Caco-2 (cell line): Measurements from ENCODE around the gene GARIN5A. TPM values are rescaled to one million over a fixed set of nuclear protein-coding genes. Genes with fewer than 3 reads are reported as not detected.

ENCODE experiments used
- BruUV-seq: library from RNA; stranded (reverse); fragments of 400-500 nt; replicated peaks from 2 replicates; lab custom pipeline; 2021; lab: Mats Ljungman, UMichigan
- CTCF ChIA-PET: fragments of 300-600 bp; sonication (Branson Sonifier 250); formaldehyde crosslinking; loops from one replicate; lab custom pipeline; 2022; ENCODE audit warnings: antibody characterized with exemption; lab: Charles Lee
- POLR2A ChIA-PET: fragments of 300-600 bp; sonication (Branson Sonifier 250); formaldehyde crosslinking; loops from one replicate; lab custom pipeline; 2022; ENCODE audit warnings: antibody characterized with exemption; lab: Charles Lee
- DNase-seq, 2 experiments: peaks; one replicate each; pipeline versions ENCODE4 v3.0.0 to v3.0.0-alpha.2; 2020 to 2022
- H3K27me3 ChIP-seq: replicated peaks from 2 replicates; pipeline ENCODE4 v1.6.0; 2011; ENCODE audit warnings: low read length; ENCODE audit not compliant: control insufficient read depth, insufficient read depth
- H3K36me3 ChIP-seq: 2 replicates; pipeline ENCODE4 v1.5.1; 2011; ENCODE audit warnings: low read length; ENCODE audit not compliant: control insufficient read depth, insufficient read depth
- H3K4me1 ChIP-seq: fragments of 250-450 bp; sonication (Bioruptor Pico); 2 replicates; pipeline ENCODE4 v1.5.1; 2020; ENCODE audit warnings: mild to moderate bottlenecking
- H3K4me3 ChIP-seq: 2 replicates; pipeline ENCODE4 v1.5.1; 2011; ENCODE audit warnings: low read depth, mild to moderate bottlenecking, control low read depth, low read length
- H3K9me3 ChIP-seq: fragments of 250-450 bp; sonication (Bioruptor Pico); 2 replicates; pipeline ENCODE4 v1.5.1; 2020; ENCODE audit warnings: mild to moderate bottlenecking, moderate library complexity
- H3K27ac Mint-ChIP-seq: one replicate; pipeline ENCODE4 v1.8.0; 2022; ENCODE audit warnings: mixed read lengths; ENCODE audit not compliant: unreplicated experiment
- H3K27me3 Mint-ChIP-seq: one replicate; pipeline ENCODE4 v1.8.0; 2022; ENCODE audit warnings: mixed read lengths; ENCODE audit not compliant: insufficient read depth, unreplicated experiment
- H3K36me3 Mint-ChIP-seq: one replicate; pipeline ENCODE4 v1.8.0; 2022; ENCODE audit warnings: mild to moderate bottlenecking, mixed read lengths; ENCODE audit not compliant: insufficient read depth, unreplicated experiment
- H3K4me1 Mint-ChIP-seq: one replicate; pipeline ENCODE4 v1.8.0; 2022; ENCODE audit warnings: low read depth, mixed read lengths; ENCODE audit not compliant: unreplicated experiment
- H3K4me3 Mint-ChIP-seq: one replicate; pipeline ENCODE4 v1.8.0; 2022; ENCODE audit warnings: mild to moderate bottlenecking, moderate library complexity, mixed read lengths; ENCODE audit not compliant: unreplicated experiment
- H3K9me3 Mint-ChIP-seq: one replicate; pipeline ENCODE4 v1.8.0; 2022; ENCODE audit warnings: mixed read lengths; ENCODE audit not compliant: unreplicated experiment
- intact Hi-C: fragments of 100-400 bp; cut with micrococcal nuclease; formaldehyde crosslinking; loops from one replicate; pipeline ENCODE4 v1.10.0; 2022; ENCODE audit not compliant: unreplicated experiment
- total RNA-seq: library from RNA; stranded (reverse); gene quantifications from 2 replicates; pipeline ENCODE4 v1.2.3, GENCODE V29; 2022
- TF ChIP-seq, protein P1 (sequence below), 2 experiments: fragments of 200-600 bp in 1 of 2; IDR thresholded peaks; 1 replicate in 1 of 2; 2 replicates in 1 of 2; pipeline versions ENCODE4 v1.5.1 to v1.8.0; 2011 to 2022; ENCODE audit warnings: antibody characterized with exemption in 1 of 2, control low read depth in 1 of 2, inconsistent platforms in 1 of 2, low read depth in 1 of 2, low read length in 1 of 2, mild to moderate bottlenecking in 1 of 2, moderate library complexity in 1 of 2; ENCODE audit not compliant: insufficient read depth in 1 of 2, severe bottlenecking in 1 of 2, unreplicated experiment in 1 of 2

Gene GARIN5A
- total RNA-seq, 1 experiment from 2014 or later = 1.4 TPM

DNA sequence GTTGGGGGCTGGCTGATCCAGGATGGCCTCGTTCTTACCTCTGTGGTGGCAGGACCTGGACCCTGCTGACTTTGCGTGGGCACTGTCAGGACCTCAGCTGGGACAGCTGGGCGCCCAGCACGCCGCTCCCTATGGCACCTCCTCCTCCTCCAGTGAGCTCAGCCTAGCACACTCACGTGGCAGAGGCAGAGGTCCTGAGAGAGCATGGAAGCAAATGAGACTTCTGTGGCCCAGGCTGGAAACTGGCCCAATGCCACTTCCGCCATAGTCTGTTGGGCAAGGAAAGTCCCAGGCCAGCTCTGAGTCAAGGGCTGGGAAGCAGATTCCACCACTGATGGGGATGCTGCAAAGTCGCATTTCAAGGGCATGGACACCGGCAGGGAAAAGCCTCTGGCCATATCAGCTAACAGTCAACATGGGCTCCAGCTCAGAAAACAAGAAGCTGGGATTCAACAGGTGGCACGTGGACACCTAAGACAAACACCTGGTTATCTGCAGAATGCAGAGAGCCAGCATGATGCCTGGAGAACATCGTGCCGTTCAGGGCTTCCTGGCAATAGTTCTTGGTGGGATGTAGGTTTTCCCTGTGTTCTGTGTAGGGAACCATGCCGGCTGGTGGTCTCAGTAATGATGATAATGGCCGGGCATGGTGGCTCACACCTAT lies 27.3 kb downstream of the GARIN5A start:
- H3K36me3 Mint-ChIP-seq = peaks cover 5% of the 10 kb centered on the region
- BruUV-seq = no TSS peak
- H3K9me3 ChIP-seq = no peaks in the 10 kb centered on the region
- CTCF ChIA-PET = interaction anchor here (1.9 kb wide), 1 partner anchor 11 kb away, joined by 6 read pairs; no protein-coding TSS in a partner anchor
- peaks cover 4% of the 10 kb centered on the region for H3K9me3 Mint-ChIP-seq
- no peak overlapping the region for H3K4me3 Mint-ChIP-seq
- H3K27me3 ChIP-seq = no peaks in the 10 kb centered on the region
- no peaks in the 10 kb centered on the region for H3K27me3 Mint-ChIP-seq
- POLR2A ChIA-PET = no interaction called here
- H3K36me3 ChIP-seq = no peaks in the 10 kb centered on the region
- H3K4me1 Mint-ChIP-seq = no peaks in the 10 kb centered on the region
- TF ChIP-seq, protein P1, sequence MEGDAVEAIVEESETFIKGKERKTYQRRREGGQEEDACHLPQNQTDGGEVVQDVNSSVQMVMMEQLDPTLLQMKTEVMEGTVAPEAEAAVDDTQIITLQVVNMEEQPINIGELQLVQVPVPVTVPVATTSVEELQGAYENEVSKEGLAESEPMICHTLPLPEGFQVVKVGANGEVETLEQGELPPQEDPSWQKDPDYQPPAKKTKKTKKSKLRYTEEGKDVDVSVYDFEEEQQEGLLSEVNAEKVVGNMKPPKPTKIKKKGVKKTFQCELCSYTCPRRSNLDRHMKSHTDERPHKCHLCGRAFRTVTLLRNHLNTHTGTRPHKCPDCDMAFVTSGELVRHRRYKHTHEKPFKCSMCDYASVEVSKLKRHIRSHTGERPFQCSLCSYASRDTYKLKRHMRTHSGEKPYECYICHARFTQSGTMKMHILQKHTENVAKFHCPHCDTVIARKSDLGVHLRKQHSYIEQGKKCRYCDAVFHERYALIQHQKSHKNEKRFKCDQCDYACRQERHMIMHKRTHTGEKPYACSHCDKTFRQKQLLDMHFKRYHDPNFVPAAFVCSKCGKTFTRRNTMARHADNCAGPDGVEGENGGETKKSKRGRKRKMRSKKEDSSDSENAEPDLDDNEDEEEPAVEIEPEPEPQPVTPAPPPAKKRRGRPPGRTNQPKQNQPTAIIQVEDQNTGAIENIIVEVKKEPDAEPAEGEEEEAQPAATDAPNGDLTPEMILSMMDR (IDR thresholded peaks at IDR 0.05; ENCODE audit: insufficient read depth in 1 of 2, low read depth in 1 of 2, low read length in 1 of 2, severe bottlenecking in 1 of 2, unreplicated experiment in 1 of 2) = no peak
- intact Hi-C loops = no loop called here
- no peaks in the 10 kb centered on the region for H3K4me1 ChIP-seq
- no peak for DNase-seq
- H3K4me3 ChIP-seq = no peak overlapping the region
- H3K27ac Mint-ChIP-seq = no peak overlapping the region

- Histone ChIP-seq H3K36me3 (no peaks in the 10 kb centered on the region), H3K4me1 (no peaks in the 10 kb centered on the region), H3K27me3 (no peaks in the 10 kb centered on the region), H3K9me3 (no peaks in the 10 kb centered on the region), H3K4me3 (no peak overlapping the region)
- DNase-seq = no peak
- Mint-ChIP-seq H3K27ac (no peak overlapping the region), H3K36me3 (peaks cover 5% of the 10 kb centered on the region), H3K27me3 (peaks cover 5% of the 10 kb centered on the region), H3K4me3 (no peak overlapping the region), H3K9me3 (peaks cover 10% of the 10 kb centered on the region), H3K4me1 (no peaks in the 10 kb centered on the region)
- no TSS peak for BruUV-seq
- TF ChIP-seq, protein P1 (IDR thresholded peaks at IDR 0.05; ENCODE audit: insufficient read depth in 1 of 2, low read depth in 1 of 2, low read length in 1 of 2, severe bottlenecking in 1 of 2, unreplicated experiment in 1 of 2) = no peak
- intact Hi-C loops = no loop called here
- ChIA-PET POLR2A (no interaction called here), CTCF (no interaction called here)
Measured at GRCh38 chr19:50447750-50448149, 28.9 kb downstream of the GARIN5A start.

GRCh38 chr19:50447053-50447452 lies 29.6 kb downstream of the GARIN5A start:
- no peaks in the 10 kb centered on the region for H3K4me1 Mint-ChIP-seq
- no peak overlapping the region for H3K4me3 ChIP-seq
- TF ChIP-seq, protein P1 (IDR thresholded peaks at IDR 0.05; ENCODE audit: insufficient read depth in 1 of 2, low read depth in 1 of 2, low read length in 1 of 2, severe bottlenecking in 1 of 2, unreplicated experiment in 1 of 2) = no peak
- intact Hi-C loops = no loop called here
- no peak for DNase-seq
- no peaks in the 10 kb centered on the region for H3K4me1 ChIP-seq
- H3K4me3 Mint-ChIP-seq = no peak overlapping the region
- BruUV-seq = no TSS peak
- H3K27me3 Mint-ChIP-seq = peaks cover 5% of the 10 kb centered on the region
- H3K36me3 ChIP-seq = no peaks in the 10 kb centered on the region
- peaks cover 5% of the 10 kb centered on the region for H3K36me3 Mint-ChIP-seq
- ChIA-PET CTCF (no interaction called here), POLR2A (no interaction called here)
- H3K9me3 Mint-ChIP-seq = peaks cover 10% of the 10 kb centered on the region
- H3K9me3 ChIP-seq = no peaks in the 10 kb centered on the region
- H3K27ac Mint-ChIP-seq = no peak overlapping the region
- no peaks in the 10 kb centered on the region for H3K27me3 ChIP-seq
